Epithelial cell of prostate (primary cell): ENCODE results near the gene TLCD3B.
"Not testable (repeated sequence)": the region's sequence is repeated elsewhere in the genome, so short reads cannot be mapped to it uniquely, and the experiment has no call there.

ENCODE experiments used
- DNase-seq: peaks from one replicate; pipeline ENCODE4 v3.0.0-alpha.2; 2011; ENCODE audit warnings: low read depth, low spot score
- H3K27ac ChIP-seq: fragments of 450-650 bp; 2 replicates; pipeline ENCODE4 v1.5.1; 2017; ENCODE audit warnings: mild to moderate bottlenecking

Gene TLCD3B

GRCh38 chr16:30027588-30028437 lies 3.3 kb downstream of the TLCD3B start:
- DNase-seq = no peak
- H3K27ac ChIP-seq = no peak overlapping the region

GRCh38 chr16:30026449-30026848 lies 4.6 kb downstream of the TLCD3B start:
- DNase-seq = no peak

GRCh38 chr16:30025574-30025973 lies 5.5 kb downstream of the TLCD3B start:
- no peak for DNase-seq
- H3K27ac ChIP-seq = no peak overlapping the region

More at GRCh38 chr16:30026449-30026848, 4.6 kb downstream of the TLCD3B start:
- H3K27ac ChIP-seq = no peak overlapping the region

GRCh38 chr16:30025156-30025555 lies 5.9 kb downstream of the TLCD3B start:
- DNase-seq = no peak
- H3K27ac ChIP-seq = no peak overlapping the region

GRCh38 chr16:30024451-30024850 lies 6.6 kb downstream of the TLCD3B start:
- no peak for DNase-seq
- no peak overlapping the region for H3K27ac ChIP-seq

- DNase-seq = no peak
- no peak overlapping the region for H3K27ac ChIP-seq
These were observed 7.5 kb downstream of the TLCD3B start for GRCh38 chr16:30023586-30023985.

GRCh38 chr16:30022887-30023286 lies 8.2 kb downstream of the TLCD3B start, which contains the start of gene C16orf92:
Gene C16orf92, plus strand, starts transcription at chr16:30023198. Its CDS starts 143 bp downstream, at chr16:30023341.
- no peak within 1 kb of the TSS for H3K27ac ChIP-seq
- DNase-seq = no peak

- H3K27ac ChIP-seq = no peak overlapping the region
- DNase-seq = no peak
These were observed 12.3 kb downstream of the TLCD3B start for GRCh38 chr16:30018731-30019158.

- not testable (repeated sequence) for H3K27ac ChIP-seq, DNase-seq
These were observed 13.1 kb downstream of the TLCD3B start for GRCh38 chr16:30017937-30018336.

- H3K27ac ChIP-seq = no peak overlapping the region
- no peak for DNase-seq
These were observed 13.8 kb downstream of the TLCD3B start for GRCh38 chr16:30017277-30017656.

GRCh38 chr16:30016555-30017276 lies 14.4 kb downstream of the TLCD3B start:
- DNase-seq = no peak
- no peak overlapping the region for H3K27ac ChIP-seq

- DNase-seq, H3K27ac ChIP-seq: not testable (repeated sequence)
These were observed 15.6 kb downstream of the TLCD3B start for GRCh38 chr16:30015450-30015849.

GRCh38 chr16:30012598-30012997 lies 18.5 kb downstream of the TLCD3B start:
- DNase-seq = not testable (repeated sequence)

GRCh38 chr16:30011714-30012504 lies 19.2 kb downstream of the TLCD3B start:
- no peak for DNase-seq
- H3K27ac ChIP-seq = no peak overlapping the region

More at GRCh38 chr16:30012598-30012997, 18.5 kb downstream of the TLCD3B start:
- H3K27ac ChIP-seq = not testable (repeated sequence)

GRCh38 chr16:30010844-30011713 lies 20.0 kb downstream of the TLCD3B start, which contains the start of gene DOC2A:
Gene DOC2A, minus strand, starts transcription at chr16:30011027. Its CDS starts 805 bp downstream, at chr16:30010222.
- no peak within 1 kb of the TSS for H3K27ac ChIP-seq
- DNase-seq = no peak

- H3K27ac ChIP-seq = no peak overlapping the region
- DNase-seq = no peak
These were observed 20.9 kb downstream of the TLCD3B start for GRCh38 chr16:30009990-30010843.

GRCh38 chr16:30009085-30009862 lies 21.8 kb downstream of the TLCD3B start:
- no peak for DNase-seq
- no peak overlapping the region for H3K27ac ChIP-seq
